HG03558 (cell line): ENCODE results near the gene KIAA1328.
A peak's percentile ranks its signal among the peaks of the same experiment; 100 is the strongest.
"Not testable (repeated sequence)": the region's sequence is repeated elsewhere in the genome, so short reads cannot be mapped to it uniquely, and the experiment has no call there.

Experiments
- ATAC-seq: cut with Tn5 transposase; IDR thresholded peaks from one replicate; pipeline ENCODE4 v1.9.1; 2021; ENCODE audit warnings: moderate number of reproducible peaks; ENCODE audit not compliant: unreplicated experiment; ENCODE audit errors: extremely low read depth

Gene KIAA1328

DNA sequence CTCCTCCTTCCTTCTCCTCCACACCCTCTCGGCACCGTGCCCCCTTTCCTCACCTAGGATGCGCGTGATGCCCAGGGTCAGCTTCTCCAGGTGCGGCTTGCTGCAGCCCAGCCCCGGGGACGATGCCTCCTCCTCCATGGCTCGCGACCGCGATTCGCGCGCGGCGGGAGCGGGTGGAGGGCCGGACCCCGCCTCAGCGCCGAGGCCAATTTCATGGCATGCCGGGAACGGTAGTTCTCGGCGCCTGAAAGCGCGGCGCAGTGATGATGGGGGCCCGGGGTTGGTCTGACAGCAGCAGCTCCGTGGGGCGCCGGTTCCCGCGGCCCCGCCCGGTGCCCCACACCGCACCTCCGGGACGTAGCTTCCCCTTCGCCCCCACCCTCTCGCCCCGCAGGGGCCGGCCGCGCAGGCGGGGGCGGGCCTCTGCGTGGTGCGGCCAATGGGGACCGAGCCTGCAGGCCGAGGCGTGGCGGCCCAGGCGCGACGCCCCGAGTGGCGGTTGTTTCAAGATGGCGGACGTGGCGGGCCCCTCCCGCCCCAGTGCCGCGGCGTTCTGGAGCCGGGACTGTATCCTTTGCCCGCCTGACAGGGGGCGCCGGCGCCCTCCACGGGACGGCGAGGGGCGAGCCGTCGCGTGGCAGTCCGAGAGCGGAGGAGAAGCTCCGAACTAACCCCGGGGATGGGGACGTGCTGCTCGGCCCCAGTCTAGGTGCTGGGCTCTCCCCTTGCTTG lies at the start of gene KIAA1328, which contains the start of gene TPGS2:
Gene KIAA1328 (plus strand): TSS at position 498 of the 732 bp plus-strand sequence. CDS start 12 bp downstream, at position 510.
Gene TPGS2 (minus strand): TSS at position 373 of the 732 bp plus-strand sequence. CDS start 235 bp downstream, at position 138.
- peak; percentile 81 for ATAC-seq

- ATAC-seq = no peak
Measured at GRCh38 chr18:36780748-36781147, 48.2 kb upstream of the KIAA1328 start.

DNA sequence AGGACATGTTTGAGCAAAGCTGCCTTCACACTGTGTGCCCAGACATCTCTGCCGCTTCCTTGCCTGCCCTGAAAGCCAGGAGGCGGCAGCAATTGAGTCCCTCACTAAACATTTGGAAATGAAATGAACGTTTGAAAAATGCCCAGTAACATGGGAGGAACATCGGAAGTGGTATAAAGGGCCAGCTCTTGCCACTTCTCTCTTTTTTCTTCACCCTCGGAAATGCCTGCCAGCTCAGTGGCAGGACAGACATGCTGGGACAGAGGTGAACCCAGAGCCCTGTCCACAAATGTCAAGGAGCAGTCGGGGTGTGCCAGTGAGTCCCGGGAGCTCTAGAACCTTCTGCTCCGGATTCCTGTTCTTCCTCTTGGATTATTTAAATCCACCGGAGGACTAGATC lies 46.2 kb upstream of the KIAA1328 start:
- ATAC-seq = no peak

GRCh38 chr18:36783792-36784191 lies 45.1 kb upstream of the KIAA1328 start:
- ATAC-seq = no peak

DNA sequence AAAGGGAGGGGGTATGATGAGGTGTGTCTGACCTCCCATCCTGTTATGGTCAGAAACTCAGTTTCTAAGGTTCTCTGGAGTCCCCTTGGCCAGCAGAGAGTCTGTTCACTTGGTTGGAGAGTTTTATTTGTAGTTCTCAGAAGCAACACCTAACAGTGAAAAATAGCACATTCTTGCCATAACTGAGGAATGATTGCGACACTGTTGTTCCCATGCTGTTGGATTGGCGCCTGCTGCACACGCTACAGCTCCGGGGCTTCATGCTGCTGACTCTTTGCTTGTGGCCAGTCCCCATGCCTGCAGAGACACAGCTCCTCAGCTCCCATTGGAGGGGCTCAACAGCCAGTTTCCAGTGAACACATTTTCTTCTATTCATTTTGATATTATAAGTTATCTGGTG lies 42.2 kb upstream of the KIAA1328 start:
- ATAC-seq = no peak

GRCh38 chr18:36792634-36793283 lies 36.2 kb upstream of the KIAA1328 start:
- ATAC-seq = no peak

DNA sequence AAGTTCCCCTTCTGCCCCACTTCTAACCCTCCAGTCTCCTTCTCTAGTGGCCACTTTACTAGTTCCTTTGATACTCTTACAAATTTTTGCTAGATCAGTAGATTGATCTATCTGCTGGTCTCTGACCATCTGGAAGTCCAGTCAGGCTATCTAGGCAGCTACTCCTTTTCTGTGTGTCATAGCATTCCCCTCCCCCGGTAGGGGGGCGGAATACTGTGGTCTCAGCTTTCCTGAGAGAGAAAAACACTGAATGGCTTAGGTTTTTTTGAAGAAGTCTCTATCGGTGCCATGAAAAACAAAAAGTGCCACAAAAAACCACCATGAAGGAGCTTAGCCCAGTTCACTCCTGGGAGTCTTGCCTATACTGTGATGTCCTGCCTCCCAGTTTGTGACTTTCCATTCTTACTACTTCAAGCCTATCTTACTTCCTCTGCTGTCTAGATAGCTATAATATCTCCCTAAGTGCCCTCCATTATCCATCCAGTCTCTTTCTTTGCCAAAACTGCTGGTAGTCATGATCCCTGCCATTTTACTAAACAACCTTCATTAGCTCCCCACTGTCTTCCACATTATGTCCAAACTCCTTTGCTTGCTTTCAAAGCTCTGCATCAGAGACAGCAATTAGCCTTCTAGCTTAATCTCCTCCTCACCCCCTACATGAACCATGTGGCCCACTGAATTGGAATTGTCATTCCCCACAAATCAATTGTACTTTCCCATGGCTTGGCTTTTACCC lies 30.0 kb upstream of the KIAA1328 start:
- no peak for ATAC-seq

- no peak for ATAC-seq
Measured at GRCh38 chr18:36805105-36805504, 23.8 kb upstream of the KIAA1328 start.

- no peak for ATAC-seq
Measured at GRCh38 chr18:36808681-36809080, 20.2 kb upstream of the KIAA1328 start.

GRCh38 chr18:36809590-36810381 lies 19.1 kb upstream of the KIAA1328 start:
- ATAC-seq = peak; percentile 99

DNA sequence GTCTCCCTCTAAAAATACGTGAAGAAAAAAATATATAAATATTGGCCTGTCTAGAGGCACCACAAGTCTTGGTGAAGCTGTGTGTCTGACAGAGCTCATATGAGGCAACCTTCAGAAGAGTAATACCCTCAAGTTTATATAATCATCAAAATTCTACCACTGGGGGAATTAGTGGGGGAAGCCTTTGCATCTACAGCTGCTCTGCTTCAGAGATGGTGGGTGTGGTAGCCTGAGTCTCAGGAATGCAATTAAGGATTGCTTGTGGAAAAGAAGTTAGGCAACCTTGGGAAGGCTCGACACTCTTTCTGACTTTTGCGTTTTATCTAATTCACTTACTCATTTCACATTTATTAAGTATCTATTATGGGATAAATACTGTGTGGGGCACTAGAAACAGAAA lies 17.5 kb upstream of the KIAA1328 start:
- ATAC-seq = no peak

DNA sequence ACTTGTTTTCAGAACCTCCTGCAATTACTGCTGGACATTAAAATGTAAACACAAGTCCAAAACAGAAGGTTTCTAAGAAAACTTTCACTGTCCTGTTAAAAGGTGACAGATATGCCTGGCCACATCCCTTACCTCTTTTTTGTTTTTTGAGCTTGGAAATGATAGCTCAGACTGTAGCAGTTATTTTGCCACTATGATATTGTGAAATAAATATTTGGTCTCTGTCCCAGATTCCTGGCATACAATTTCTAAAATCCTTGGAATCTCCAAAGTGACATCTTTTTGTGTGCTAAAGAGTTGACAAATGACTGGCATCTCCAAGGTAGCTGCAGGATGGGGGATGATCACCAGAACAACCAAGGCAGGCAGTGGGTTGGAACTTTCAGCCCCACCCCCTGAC lies 17.0 kb upstream of the KIAA1328 start:
- no peak for ATAC-seq

DNA sequence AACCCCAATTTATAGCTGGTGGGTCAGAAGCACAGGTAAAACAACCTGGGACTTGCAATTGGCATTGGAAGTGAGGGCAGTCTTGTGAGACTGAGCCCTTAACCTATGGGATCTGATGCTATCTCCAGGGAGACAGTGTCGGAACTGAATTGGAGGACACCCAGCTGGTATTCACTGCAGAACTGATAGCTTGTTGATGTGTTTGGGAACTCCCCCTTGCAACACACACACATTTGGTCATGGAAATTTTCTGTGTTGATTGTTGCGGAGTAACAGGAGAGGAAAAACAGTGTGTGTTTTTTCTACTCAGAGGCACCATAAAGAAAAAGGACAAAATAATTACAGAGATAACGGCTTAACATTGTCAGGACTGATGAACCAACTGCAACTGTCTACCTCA lies 16.2 kb upstream of the KIAA1328 start:
- ATAC-seq = no peak

GRCh38 chr18:36813101-36813775 lies 15.7 kb upstream of the KIAA1328 start:
- no peak for ATAC-seq

DNA sequence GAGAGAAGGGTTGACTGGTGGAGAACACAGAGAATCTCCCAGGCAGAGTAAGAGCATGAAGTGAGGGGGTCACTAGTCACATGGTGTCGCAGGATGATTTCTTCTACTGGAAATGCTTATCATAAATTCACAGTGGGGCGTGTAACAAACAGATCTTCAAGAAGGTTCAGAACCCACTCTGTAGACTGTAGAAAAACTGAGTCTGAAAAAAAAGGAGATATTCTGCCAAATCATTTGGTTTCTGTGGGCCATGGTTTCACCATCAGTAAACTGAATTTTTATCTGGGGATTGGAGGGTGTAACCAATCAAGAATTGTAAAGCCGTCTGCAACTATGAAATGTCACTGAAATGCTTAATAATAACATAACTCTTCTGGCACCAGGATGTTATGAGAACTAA lies 15.1 kb upstream of the KIAA1328 start:
- no peak for ATAC-seq

- no peak for ATAC-seq
Measured at GRCh38 chr18:36814994-36815393, 13.9 kb upstream of the KIAA1328 start.

GRCh38 chr18:36816096-36816495 lies 12.8 kb upstream of the KIAA1328 start:
- ATAC-seq = not testable (repeated sequence)

DNA sequence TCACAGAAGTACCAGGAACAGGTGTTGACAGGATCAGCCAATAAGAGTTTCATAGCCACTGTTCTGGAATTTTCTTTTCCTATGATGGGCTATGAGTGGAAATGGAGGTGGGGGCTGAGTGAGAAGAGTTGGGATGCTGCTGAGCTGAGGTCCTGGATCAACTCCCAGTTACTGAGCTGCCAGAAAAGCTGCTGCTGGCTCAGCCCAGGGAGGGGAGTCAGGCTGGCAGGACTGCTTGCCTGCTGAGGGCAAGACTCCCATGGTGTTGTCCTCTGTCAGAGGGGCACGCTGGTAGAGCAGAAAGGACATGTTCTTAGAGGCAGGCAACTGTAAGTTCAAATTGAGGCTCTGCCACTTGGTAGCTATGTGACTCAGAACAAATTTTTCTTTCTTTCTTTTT lies 11.9 kb upstream of the KIAA1328 start:
- ATAC-seq = no peak

GRCh38 chr18:36818652-36819051 lies 10.3 kb upstream of the KIAA1328 start:
- no peak for ATAC-seq

DNA sequence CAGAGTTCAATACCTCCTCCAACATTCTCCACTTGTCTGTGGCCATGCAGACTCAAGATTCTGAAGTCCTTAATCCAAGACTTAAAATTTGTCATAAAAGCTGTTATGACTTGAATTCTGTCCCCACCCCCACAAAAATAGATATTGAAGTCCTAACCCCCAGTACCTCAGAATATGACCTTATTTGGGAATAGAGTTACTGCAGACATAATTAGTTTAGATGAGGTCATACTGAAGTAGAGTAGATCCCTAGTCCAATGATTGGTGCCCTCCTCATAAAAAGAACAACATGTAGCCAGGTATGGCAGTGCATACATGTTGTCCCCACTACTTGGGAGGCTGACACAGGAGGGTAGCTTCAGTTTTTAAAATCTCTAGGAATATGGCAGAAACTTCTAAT lies 9.3 kb upstream of the KIAA1328 start:
- ATAC-seq = no peak
